ENCODE measurements around the gene CPE.

CPE gene

GRCh38 chr4:165398570-165398969, 19.8 kb downstream of the CPE start:
- H4K20me1 ChIP-seq, result no peaks in the 10 kb centered on the region
- no peaks in the 10 kb centered on the region for H3K36me3 ChIP-seq
- H3K27ac ChIP-seq, result no peak overlapping the region
- H3K4me3 ChIP-seq, result no peak overlapping the region
- no peak overlapping the region for H3K4me2 ChIP-seq
- no peaks in the 10 kb centered on the region for H3K4me1 ChIP-seq
- H3K27me3 ChIP-seq, result no peaks in the 10 kb centered on the region
- TF ChIP-seq Cebpa-rat (IDR thresholded peaks at IDR 0.05), result no peak
- no peak overlapping the region for H3K9ac ChIP-seq
- H3K9me3 ChIP-seq, result no peaks in the 10 kb centered on the region

- Histone ChIP-seq H3K27ac (no peak overlapping the region), H3K36me3 (no peaks in the 10 kb centered on the region), H3K4me3 (no peak overlapping the region), H3K27me3 (no peaks in the 10 kb centered on the region), H3K9me3 (no peaks in the 10 kb centered on the region), H4K20me1 (no peaks in the 10 kb centered on the region), H3K9ac (no peak overlapping the region), H3K4me1 (no peaks in the 10 kb centered on the region), H3K4me2 (no peak overlapping the region)
- TF ChIP-seq Cebpa-rat (IDR thresholded peaks at IDR 0.05), result no peak
These were observed 23.6 kb downstream of the CPE start for GRCh38 chr4:165402375-165402774.

- Histone ChIP-seq H3K4me3 (no peak overlapping the region), H3K4me2 (no peak overlapping the region), H4K20me1 (no peaks in the 10 kb centered on the region), H3K27ac (no peak overlapping the region), H3K9me3 (no peaks in the 10 kb centered on the region), H3K36me3 (no peaks in the 10 kb centered on the region), H3K9ac (no peak overlapping the region), H3K27me3 (no peaks in the 10 kb centered on the region), H3K4me1 (no peaks in the 10 kb centered on the region)
- TF ChIP-seq Cebpa-rat (IDR thresholded peaks at IDR 0.05), result no peak
These were observed 24.2 kb downstream of the CPE start for GRCh38 chr4:165403048-165403447.

GRCh38 chr4:165403637-165404036, 24.8 kb downstream of the CPE start:
- no peaks in the 10 kb centered on the region for H4K20me1 ChIP-seq
- no peak overlapping the region for H3K27ac ChIP-seq
- H3K9me3 ChIP-seq, result no peaks in the 10 kb centered on the region
- no peak for TF ChIP-seq Cebpa-rat (IDR thresholded peaks at IDR 0.05)
- H3K4me1 ChIP-seq, result no peaks in the 10 kb centered on the region
- H3K4me3 ChIP-seq, result no peak overlapping the region
- no peak overlapping the region for H3K9ac ChIP-seq
- no peaks in the 10 kb centered on the region for H3K36me3 ChIP-seq
- no peaks in the 10 kb centered on the region for H3K27me3 ChIP-seq
- H3K4me2 ChIP-seq, result no peak overlapping the region

GRCh38 chr4:165404080-165404479, 25.3 kb downstream of the CPE start:
- H3K4me1 ChIP-seq, result no peaks in the 10 kb centered on the region
- TF ChIP-seq Cebpa-rat (IDR thresholded peaks at IDR 0.05), result no peak
- no peak overlapping the region for H3K27ac ChIP-seq
- H3K36me3 ChIP-seq, result no peaks in the 10 kb centered on the region
- no peaks in the 10 kb centered on the region for H3K27me3 ChIP-seq
- H3K4me3 ChIP-seq, result no peak overlapping the region
- H3K9ac ChIP-seq, result no peak overlapping the region
- no peak overlapping the region for H3K4me2 ChIP-seq
- H3K9me3 ChIP-seq, result no peaks in the 10 kb centered on the region
- no peaks in the 10 kb centered on the region for H4K20me1 ChIP-seq

- no peaks in the 10 kb centered on the region for H3K36me3 ChIP-seq
- no peak overlapping the region for H3K4me3 ChIP-seq
- no peaks in the 10 kb centered on the region for H3K27me3 ChIP-seq
- H3K9ac ChIP-seq, result no peak overlapping the region
- no peak for TF ChIP-seq Cebpa-rat (IDR thresholded peaks at IDR 0.05)
- H3K4me2 ChIP-seq, result no peak overlapping the region
- H3K27ac ChIP-seq, result no peak overlapping the region
- no peaks in the 10 kb centered on the region for H3K9me3 ChIP-seq
- no peaks in the 10 kb centered on the region for H3K4me1 ChIP-seq
- H4K20me1 ChIP-seq, result no peaks in the 10 kb centered on the region
These were observed 25.9 kb downstream of the CPE start for GRCh38 chr4:165404696-165405095.

- H3K27me3 ChIP-seq, result no peaks in the 10 kb centered on the region
- no peak for TF ChIP-seq Cebpa-rat (IDR thresholded peaks at IDR 0.05)
- no peak overlapping the region for H3K4me2 ChIP-seq
- H3K9me3 ChIP-seq, result no peaks in the 10 kb centered on the region
- no peaks in the 10 kb centered on the region for H3K36me3 ChIP-seq
- no peaks in the 10 kb centered on the region for H3K4me1 ChIP-seq
- no peak overlapping the region for H3K27ac ChIP-seq
- no peak overlapping the region for H3K9ac ChIP-seq
- no peak overlapping the region for H3K4me3 ChIP-seq
- no peaks in the 10 kb centered on the region for H4K20me1 ChIP-seq
These were observed 31.4 kb downstream of the CPE start for GRCh38 chr4:165410214-165410613.

- Histone ChIP-seq H3K4me2 (no peak overlapping the region), H3K4me3 (no peak overlapping the region), H3K9ac (no peak overlapping the region), H3K9me3 (no peaks in the 10 kb centered on the region), H3K4me1 (no peaks in the 10 kb centered on the region), H3K27me3 (no peaks in the 10 kb centered on the region), H4K20me1 (no peaks in the 10 kb centered on the region), H3K27ac (no peak overlapping the region), H3K36me3 (no peaks in the 10 kb centered on the region)
- TF ChIP-seq Cebpa-rat (IDR thresholded peaks at IDR 0.05), result no peak
These were observed 37.1 kb downstream of the CPE start for GRCh38 chr4:165415910-165416309.

- Histone ChIP-seq H3K4me2 (no peak overlapping the region), H3K9me3 (no peaks in the 10 kb centered on the region), H3K27ac (no peak overlapping the region), H3K4me3 (no peak overlapping the region), H3K27me3 (no peaks in the 10 kb centered on the region), H4K20me1 (no peaks in the 10 kb centered on the region), H3K4me1 (no peaks in the 10 kb centered on the region), H3K9ac (no peak overlapping the region), H3K36me3 (no peaks in the 10 kb centered on the region)
- no peak for TF ChIP-seq Cebpa-rat (IDR thresholded peaks at IDR 0.05)
These were observed 39.3 kb downstream of the CPE start for GRCh38 chr4:165418073-165418472.

- TF ChIP-seq Cebpa-rat (IDR thresholded peaks at IDR 0.05), result no peak
- no peak overlapping the region for H3K4me3 ChIP-seq
- no peaks in the 10 kb centered on the region for H4K20me1 ChIP-seq
- H3K9me3 ChIP-seq, result peaks cover 10% of the 10 kb centered on the region
- no peaks in the 10 kb centered on the region for H3K27me3 ChIP-seq
- no peaks in the 10 kb centered on the region for H3K36me3 ChIP-seq
- H3K4me2 ChIP-seq, result no peak overlapping the region
- H3K9ac ChIP-seq, result no peak overlapping the region
- H3K27ac ChIP-seq, result no peak overlapping the region
- peaks cover 8% of the 10 kb centered on the region; the same call in 1 of the 2 replicates for H3K4me1 ChIP-seq
These were observed 46.8 kb downstream of the CPE start for GRCh38 chr4:165425629-165426028.

- peaks cover 10% of the 10 kb centered on the region for H3K9me3 ChIP-seq
- no peak overlapping the region for H3K4me3 ChIP-seq
- no peaks in the 10 kb centered on the region for H4K20me1 ChIP-seq
- no peak overlapping the region for H3K4me2 ChIP-seq
- H3K4me1 ChIP-seq, result peaks cover 8% of the 10 kb centered on the region; the same call in 1 of the 2 replicates
- H3K27me3 ChIP-seq, result no peaks in the 10 kb centered on the region
- no peak overlapping the region for H3K27ac ChIP-seq
- no peak for TF ChIP-seq Cebpa-rat (IDR thresholded peaks at IDR 0.05)
- H3K9ac ChIP-seq, result no peak overlapping the region
- H3K36me3 ChIP-seq, result no peaks in the 10 kb centered on the region
These were observed 47.5 kb downstream of the CPE start for GRCh38 chr4:165426331-165426730.
